Activated T-helper 1 cell treated with anti-CD3 and anti-CD28 coated beads, Interleukin-12 subunit alpha, Interleukin-12 subunit beta, Interleukin-2, Interleukin-4 antibody, amounts not matched to agents 30 ng/mL and 10 ng/mL and 1 ng/mL, durations not matched to agents 14 hours and 24 hours and 36 hours (primary cell): ENCODE results near the gene WLS. TPM values are rescaled to one million over a fixed set of nuclear protein-coding genes. Genes with fewer than 3 reads are reported as not detected.
"Not testable (repeated sequence)": the region's sequence is repeated elsewhere in the genome, so short reads cannot be mapped to it uniquely, and the experiment has no call there.

ENCODE experiments used
- DNase-seq: peaks from one replicate; pipeline ENCODE4 v3.0.0; 2021; ENCODE audit warnings: low spot score
- H3K27ac Mint-ChIP-seq: one replicate; pipeline ENCODE4 v1.8.0; 2021; ENCODE audit warnings: mild to moderate bottlenecking, mixed read lengths
- H3K27me3 Mint-ChIP-seq: one replicate; pipeline ENCODE4 v1.8.0; 2022; ENCODE audit warnings: mild to moderate bottlenecking, moderate library complexity, mixed read lengths; ENCODE audit not compliant: insufficient read depth
- H3K36me3 Mint-ChIP-seq: one replicate; pipeline ENCODE4 v1.8.0; 2021; ENCODE audit warnings: low read depth, mixed read lengths
- H3K4me1 Mint-ChIP-seq: one replicate; pipeline ENCODE4 v1.8.0; 2021; ENCODE audit warnings: low read depth, mixed read lengths
- H3K4me3 Mint-ChIP-seq: one replicate; pipeline ENCODE4 v1.8.0; 2021; ENCODE audit warnings: mild to moderate bottlenecking, moderate library complexity, mixed read lengths
- H3K9me3 Mint-ChIP-seq: one replicate; pipeline ENCODE4 v1.8.0; 2021; ENCODE audit warnings: mixed read lengths
- intact Hi-C: fragments of 100-400 bp; cut with micrococcal nuclease; formaldehyde crosslinking; loops from one replicate; pipeline ENCODE4 v1.15.1; 2024
- total RNA-seq: library from RNA; stranded (reverse); gene quantifications from 2 replicates; pipeline ENCODE4 v1.2.3, GENCODE V29; 2022

The WLS gene
- total RNA-seq, result 0.70 TPM in 1 of 2 replicates, not detected in the other

GRCh38 chr1:68232289-68233148 lies at the start of gene WLS:
Gene WLS, minus strand, starts transcription at chr1:68232523. Its CDS starts 224 bp downstream, at chr1:68232299.
- no peak for DNase-seq
- intact Hi-C loops, result no loop called here
- peaks cover 7% of the 10 kb centered on the region for H3K4me1 Mint-ChIP-seq
- no peak within 1 kb of the TSS for H3K27ac Mint-ChIP-seq
- no peaks in the 10 kb centered on the region for H3K36me3 Mint-ChIP-seq
- peaks cover 54% of the 10 kb centered on the region for H3K27me3 Mint-ChIP-seq
- H3K4me3 Mint-ChIP-seq, result no peak within 1 kb of the TSS
- no peaks in the 10 kb centered on the region for H3K9me3 Mint-ChIP-seq

GRCh38 chr1:68280286-68280685 lies 48.0 kb upstream of the WLS start:
- Mint-ChIP-seq H3K27ac (no peak overlapping the region), H3K9me3 (no peaks in the 10 kb centered on the region), H3K4me1 (no peaks in the 10 kb centered on the region), H3K27me3 (no peaks in the 10 kb centered on the region), H3K36me3 (no peaks in the 10 kb centered on the region), H3K4me3 (no peak overlapping the region)
- intact Hi-C loops, result no loop called here
- no peak for DNase-seq

- Mint-ChIP-seq H3K4me1 (no peaks in the 10 kb centered on the region), H3K27me3 (no peaks in the 10 kb centered on the region), H3K9me3 (no peaks in the 10 kb centered on the region), H3K4me3 (no peak overlapping the region), H3K27ac (no peak overlapping the region), H3K36me3 (no peaks in the 10 kb centered on the region)
- no peak for DNase-seq
- intact Hi-C loops, result no loop called here
These were observed 47.5 kb upstream of the WLS start for GRCh38 chr1:68279846-68280245.

- H3K27me3 Mint-ChIP-seq, result no peaks in the 10 kb centered on the region
- no peak overlapping the region for H3K4me3 Mint-ChIP-seq
- H3K4me1 Mint-ChIP-seq, result no peaks in the 10 kb centered on the region
- no peaks in the 10 kb centered on the region for H3K9me3 Mint-ChIP-seq
- DNase-seq, result no peak
- H3K27ac Mint-ChIP-seq, result no peak overlapping the region
- no peaks in the 10 kb centered on the region for H3K36me3 Mint-ChIP-seq
- intact Hi-C loops, result no loop called here
These were observed 45.9 kb upstream of the WLS start for GRCh38 chr1:68278221-68278620.

- no peaks in the 10 kb centered on the region for H3K9me3 Mint-ChIP-seq
These were observed 44.1 kb upstream of the WLS start for GRCh38 chr1:68276448-68276847.

GRCh38 chr1:68273530-68273929 lies 41.2 kb upstream of the WLS start:
- intact Hi-C loops, result no loop called here
- no peak overlapping the region for H3K27ac Mint-ChIP-seq
- H3K27me3 Mint-ChIP-seq, result no peaks in the 10 kb centered on the region
- no peak overlapping the region for H3K4me3 Mint-ChIP-seq
- H3K36me3 Mint-ChIP-seq, result no peaks in the 10 kb centered on the region
- no peaks in the 10 kb centered on the region for H3K9me3 Mint-ChIP-seq
- DNase-seq, result no peak
- H3K4me1 Mint-ChIP-seq, result no peaks in the 10 kb centered on the region

More at GRCh38 chr1:68276448-68276847, 44.1 kb upstream of the WLS start:
- intact Hi-C loops, result no loop called here
- H3K27ac Mint-ChIP-seq, result no peak overlapping the region
- H3K36me3 Mint-ChIP-seq, result no peaks in the 10 kb centered on the region
- no peak for DNase-seq
- no peaks in the 10 kb centered on the region for H3K4me1 Mint-ChIP-seq
- H3K27me3 Mint-ChIP-seq, result no peaks in the 10 kb centered on the region
- no peak overlapping the region for H3K4me3 Mint-ChIP-seq

GRCh38 chr1:68271596-68271995 lies 39.3 kb upstream of the WLS start:
- H3K27ac Mint-ChIP-seq, result no peak overlapping the region

GRCh38 chr1:68270951-68271350 lies 38.6 kb upstream of the WLS start:
- Mint-ChIP-seq H3K36me3 (no peaks in the 10 kb centered on the region), H3K27me3 (no peaks in the 10 kb centered on the region), H3K9me3 (no peaks in the 10 kb centered on the region), H3K4me1 (no peaks in the 10 kb centered on the region), H3K27ac (no peak overlapping the region), H3K4me3 (no peak overlapping the region)
- DNase-seq, result no peak
- intact Hi-C loops, result no loop called here

More at GRCh38 chr1:68271596-68271995, 39.3 kb upstream of the WLS start:
- intact Hi-C loops, result no loop called here
- Mint-ChIP-seq H3K27me3 (no peaks in the 10 kb centered on the region), H3K4me3 (no peak overlapping the region), H3K36me3 (no peaks in the 10 kb centered on the region), H3K4me1 (no peaks in the 10 kb centered on the region), H3K9me3 (no peaks in the 10 kb centered on the region)
- DNase-seq, result no peak

GRCh38 chr1:68269637-68270430 lies 37.5 kb upstream of the WLS start:
- Mint-ChIP-seq H3K27me3 (no peaks in the 10 kb centered on the region), H3K4me1 (no peaks in the 10 kb centered on the region), H3K36me3 (no peaks in the 10 kb centered on the region), H3K9me3 (no peaks in the 10 kb centered on the region), H3K4me3 (no peak overlapping the region), H3K27ac (no peak overlapping the region)
- DNase-seq, result no peak
- intact Hi-C loops, result no loop called here

- H3K27me3 Mint-ChIP-seq, result no peaks in the 10 kb centered on the region
- intact Hi-C loops, result no loop called here
- H3K4me1 Mint-ChIP-seq, result no peaks in the 10 kb centered on the region
- DNase-seq, result no peak
- no peak overlapping the region for H3K4me3 Mint-ChIP-seq
- no peak overlapping the region for H3K27ac Mint-ChIP-seq
- H3K36me3 Mint-ChIP-seq, result no peaks in the 10 kb centered on the region
- H3K9me3 Mint-ChIP-seq, result no peaks in the 10 kb centered on the region
These were observed 36.7 kb upstream of the WLS start for GRCh38 chr1:68268896-68269483.

- H3K4me1 Mint-ChIP-seq, H3K27ac Mint-ChIP-seq, H3K27me3 Mint-ChIP-seq, intact Hi-C loops, DNase-seq, H3K4me3 Mint-ChIP-seq, H3K9me3 Mint-ChIP-seq, H3K36me3 Mint-ChIP-seq: not testable (repeated sequence)
These were observed 24.5 kb upstream of the WLS start for GRCh38 chr1:68256824-68257223.

- Mint-ChIP-seq H3K9me3 (no peaks in the 10 kb centered on the region), H3K27me3 (no peaks in the 10 kb centered on the region), H3K4me3 (no peak overlapping the region), H3K36me3 (no peaks in the 10 kb centered on the region), H3K27ac (no peak overlapping the region), H3K4me1 (no peaks in the 10 kb centered on the region)
- no peak for DNase-seq
- intact Hi-C loops, result no loop called here
These were observed 23.0 kb upstream of the WLS start for GRCh38 chr1:68255301-68255700.

- no peaks in the 10 kb centered on the region for H3K4me1 Mint-ChIP-seq
- no peaks in the 10 kb centered on the region for H3K36me3 Mint-ChIP-seq
- DNase-seq, result no peak
- H3K27me3 Mint-ChIP-seq, result no peaks in the 10 kb centered on the region
- no peak overlapping the region for H3K4me3 Mint-ChIP-seq
- no peak overlapping the region for H3K27ac Mint-ChIP-seq
- no peaks in the 10 kb centered on the region for H3K9me3 Mint-ChIP-seq
- intact Hi-C loops, result no loop called here
These were observed 22.4 kb upstream of the WLS start for GRCh38 chr1:68254667-68255226.
